ENCODE measurements around the gene ENTPD1. TPM values are rescaled to one million over a fixed set of nuclear protein-coding genes. Genes with fewer than 3 reads are reported as not detected.

Gene ENTPD1
- total RNA-seq, 4 donors from 2014 or later = 27.3 to 33.4 (median 31.4) TPM

DNA sequence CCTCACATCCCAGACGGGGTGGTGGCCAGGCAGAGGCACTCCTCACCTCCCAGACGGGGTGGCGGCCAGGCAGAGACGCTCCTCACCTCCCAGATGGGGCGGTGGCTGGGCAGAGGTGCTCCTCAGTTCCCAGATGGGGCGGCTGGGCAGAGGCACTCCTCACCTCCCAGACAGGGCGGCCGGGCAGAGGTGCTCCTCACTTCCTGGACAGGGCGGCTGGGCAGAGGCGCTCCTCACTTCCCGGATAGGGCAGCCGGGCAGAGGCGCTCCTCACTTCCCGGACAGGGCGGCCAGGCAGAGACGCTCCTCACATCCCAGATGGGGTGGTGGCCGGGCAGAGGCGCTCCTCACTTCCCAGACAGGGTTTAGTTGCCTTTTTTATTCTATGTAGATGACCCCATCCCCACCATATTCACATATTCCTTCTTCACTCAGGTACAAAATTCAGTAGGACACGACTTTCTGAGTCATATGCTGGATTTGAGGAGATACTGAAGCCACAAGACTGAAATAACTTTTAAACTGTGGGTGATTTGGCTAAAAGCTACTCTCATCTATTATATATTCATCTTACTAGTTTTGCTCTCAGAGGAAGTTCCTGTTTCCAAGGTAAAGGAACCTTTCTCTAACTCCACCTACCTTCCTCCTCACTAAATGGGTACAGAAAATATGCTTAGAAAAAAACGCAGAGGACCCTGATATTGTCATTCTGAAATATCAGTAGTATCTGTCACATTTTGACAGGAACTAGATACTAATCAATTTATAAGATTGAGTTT, 54.4 kb downstream of the ENTPD1 start:
- 96% methylated on average over 14 of the region's 20 CpGs for WGBS
- intact Hi-C loops (cut with DNase I) = no loop called here

GRCh38 chr10:95813054-95813685, 57.2 kb downstream of the ENTPD1 start:
- Histone ChIP-seq H3K36me3 (no peaks in the 10 kb centered on the region), H3K9me3 (no peaks in the 10 kb centered on the region), H3K27ac (replicated peaks in 1 of 4) (peak overlapping the region in 3 of 4 donors; percentile 0 to 54 (median 29)), H3K27me3 (no peaks in the 10 kb centered on the region), H3K4me1 (peaks cover 13 to 30% (median 19%) of the 10 kb centered on the region in 4 donors), H3K4me3 (no peak overlapping the region)
- intact Hi-C loops (cut with DNase I) = no loop called here
- TF ChIP-seq EP300 (IDR thresholded peaks at IDR 0.05) = no peak
- no peak for TF ChIP-seq POLR2AphosphoS5 (IDR thresholded peaks at IDR 0.05)
- TF ChIP-seq POLR2A (IDR thresholded peaks at IDR 0.05; ENCODE audit: low read depth) = no peak
- TF ChIP-seq, protein P1, sequence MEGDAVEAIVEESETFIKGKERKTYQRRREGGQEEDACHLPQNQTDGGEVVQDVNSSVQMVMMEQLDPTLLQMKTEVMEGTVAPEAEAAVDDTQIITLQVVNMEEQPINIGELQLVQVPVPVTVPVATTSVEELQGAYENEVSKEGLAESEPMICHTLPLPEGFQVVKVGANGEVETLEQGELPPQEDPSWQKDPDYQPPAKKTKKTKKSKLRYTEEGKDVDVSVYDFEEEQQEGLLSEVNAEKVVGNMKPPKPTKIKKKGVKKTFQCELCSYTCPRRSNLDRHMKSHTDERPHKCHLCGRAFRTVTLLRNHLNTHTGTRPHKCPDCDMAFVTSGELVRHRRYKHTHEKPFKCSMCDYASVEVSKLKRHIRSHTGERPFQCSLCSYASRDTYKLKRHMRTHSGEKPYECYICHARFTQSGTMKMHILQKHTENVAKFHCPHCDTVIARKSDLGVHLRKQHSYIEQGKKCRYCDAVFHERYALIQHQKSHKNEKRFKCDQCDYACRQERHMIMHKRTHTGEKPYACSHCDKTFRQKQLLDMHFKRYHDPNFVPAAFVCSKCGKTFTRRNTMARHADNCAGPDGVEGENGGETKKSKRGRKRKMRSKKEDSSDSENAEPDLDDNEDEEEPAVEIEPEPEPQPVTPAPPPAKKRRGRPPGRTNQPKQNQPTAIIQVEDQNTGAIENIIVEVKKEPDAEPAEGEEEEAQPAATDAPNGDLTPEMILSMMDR (IDR thresholded peaks at IDR 0.05) = no peak
- DNase-seq (ENCODE audit: extremely low spot score) = no peak
- 91% methylated on average over 3 of the region's 3 CpGs for WGBS

More for the DNA sequence above, 54.4 kb downstream of the ENTPD1 start:
- TF ChIP-seq, protein P1 (IDR thresholded peaks at IDR 0.05) = no peak
- no peak for TF ChIP-seq POLR2AphosphoS5 (IDR thresholded peaks at IDR 0.05)
- Histone ChIP-seq H3K36me3 (no peaks in the 10 kb centered on the region), H3K4me1 (peaks cover 13 to 36% (median 23%) of the 10 kb centered on the region in 4 donors), H3K27me3 (no peaks in the 10 kb centered on the region), H3K9me3 (no peaks in the 10 kb centered on the region), H3K4me3 (no peak overlapping the region), H3K27ac (replicated peaks in 1 of 4) (no peak overlapping the region)
- no peak for DNase-seq (ENCODE audit: extremely low spot score)

DNA sequence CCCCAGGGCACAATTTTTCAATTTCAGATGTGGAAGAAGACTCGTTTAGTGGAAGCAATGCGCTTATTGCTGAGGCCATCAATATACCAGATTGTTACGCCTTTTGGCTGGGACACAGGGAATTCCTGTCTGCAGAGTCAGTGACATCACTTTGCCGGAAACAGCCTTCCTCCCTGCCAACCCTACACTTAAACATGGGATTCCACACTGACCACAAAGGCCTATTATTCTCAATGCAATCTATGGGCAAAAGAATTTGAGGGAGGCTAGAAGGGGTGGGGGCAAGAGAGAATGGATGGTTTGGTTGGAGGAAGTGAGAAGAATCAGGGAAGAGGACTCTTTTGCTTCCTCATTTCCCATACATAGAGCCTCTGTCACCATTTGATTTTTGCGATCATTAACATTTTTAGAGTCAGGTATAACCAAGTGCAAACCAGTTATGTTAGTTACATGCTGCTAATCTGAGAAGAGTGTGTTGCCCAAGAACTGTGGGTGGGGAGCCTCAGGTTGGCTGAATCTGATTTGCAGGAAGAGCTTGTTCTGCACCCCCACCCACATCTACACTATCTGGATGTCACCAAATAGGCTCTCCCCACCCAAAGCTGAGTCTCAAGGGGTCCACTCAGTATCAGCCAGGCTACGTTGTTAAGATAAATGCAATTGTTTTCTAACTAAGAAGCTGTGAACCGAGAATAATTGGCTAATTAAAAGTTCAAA, 58.2 kb downstream of the ENTPD1 start:
- H3K4me1 ChIP-seq = peaks cover 23 to 32% (median 29%) of the 10 kb centered on the region in 4 donors
- no peaks in the 10 kb centered on the region for H3K9me3 ChIP-seq
- no peak for DNase-seq (ENCODE audit: extremely low spot score)
- no peaks in the 10 kb centered on the region for H3K27me3 ChIP-seq
- 55% methylated on average over 7 of the region's 7 CpGs for WGBS
- no peaks in the 10 kb centered on the region for H3K36me3 ChIP-seq
- intact Hi-C loops (cut with DNase I) = no loop called here
- H3K27ac ChIP-seq (replicated peaks in 1 of 4) = peak overlapping the region; percentile 0 to 54 (median 20)
- no peak overlapping the region for H3K4me3 ChIP-seq
- TF ChIP-seq POLR2AphosphoS5 (IDR thresholded peaks at IDR 0.05) = peak; percentile 5 to 38
- TF ChIP-seq POLR2A (IDR thresholded peaks at IDR 0.05; ENCODE audit: low read depth) = no peak

DNA sequence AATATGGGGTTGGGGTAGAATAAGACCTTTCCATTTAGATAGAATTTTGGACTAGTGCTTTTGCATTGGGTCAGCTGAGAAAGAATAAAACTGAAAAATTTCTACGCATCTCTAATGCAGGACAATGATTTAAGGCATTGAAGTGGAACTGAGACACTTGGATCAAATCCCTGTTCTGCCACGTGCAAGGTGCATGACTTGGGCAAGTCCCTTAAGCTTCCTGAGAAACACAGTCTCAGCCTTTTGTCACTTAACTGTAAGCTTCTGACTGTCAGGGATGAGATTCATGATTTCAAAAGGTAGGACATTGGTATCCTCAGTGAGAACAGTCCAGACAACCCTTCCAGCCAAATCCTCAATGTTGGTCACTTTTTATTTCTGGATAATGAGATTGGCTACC, 59.2 kb downstream of the ENTPD1 start:
- H3K27me3 ChIP-seq = no peaks in the 10 kb centered on the region
- no peak overlapping the region for H3K4me3 ChIP-seq
- intact Hi-C loops (cut with DNase I) = no loop called here
- H3K4me1 ChIP-seq = peaks cover 30 to 42% (median 36%) of the 10 kb centered on the region in 4 donors
- no peaks in the 10 kb centered on the region for H3K9me3 ChIP-seq
- DNase-seq (ENCODE audit: extremely low spot score) = no peak
- H3K36me3 ChIP-seq = no peaks in the 10 kb centered on the region
- H3K27ac ChIP-seq (replicated peaks in 1 of 4) = peak overlapping the region in 2 of 4 donors; percentile 9 to 54
- TF ChIP-seq POLR2A (IDR thresholded peaks at IDR 0.05; ENCODE audit: low read depth) (no peak), EP300 (IDR thresholded peaks at IDR 0.05) (no peak), POLR2AphosphoS5 (IDR thresholded peaks at IDR 0.05) (no peak)
- TF ChIP-seq, protein P1 (IDR thresholded peaks at IDR 0.05) = no peak
- 87% methylated on average over 2 of the region's 2 CpGs for WGBS

Measured in esophagus muscularis mucosa (tissue), 4 donors.